ENCODE data around the gene MEIS2. TPM values are rescaled to one million over a fixed set of nuclear protein-coding genes. Genes with fewer than 3 reads are reported as not detected.

Gene MEIS2
- total RNA-seq, 2 experiments from 2014 or later: not detected

DNA sequence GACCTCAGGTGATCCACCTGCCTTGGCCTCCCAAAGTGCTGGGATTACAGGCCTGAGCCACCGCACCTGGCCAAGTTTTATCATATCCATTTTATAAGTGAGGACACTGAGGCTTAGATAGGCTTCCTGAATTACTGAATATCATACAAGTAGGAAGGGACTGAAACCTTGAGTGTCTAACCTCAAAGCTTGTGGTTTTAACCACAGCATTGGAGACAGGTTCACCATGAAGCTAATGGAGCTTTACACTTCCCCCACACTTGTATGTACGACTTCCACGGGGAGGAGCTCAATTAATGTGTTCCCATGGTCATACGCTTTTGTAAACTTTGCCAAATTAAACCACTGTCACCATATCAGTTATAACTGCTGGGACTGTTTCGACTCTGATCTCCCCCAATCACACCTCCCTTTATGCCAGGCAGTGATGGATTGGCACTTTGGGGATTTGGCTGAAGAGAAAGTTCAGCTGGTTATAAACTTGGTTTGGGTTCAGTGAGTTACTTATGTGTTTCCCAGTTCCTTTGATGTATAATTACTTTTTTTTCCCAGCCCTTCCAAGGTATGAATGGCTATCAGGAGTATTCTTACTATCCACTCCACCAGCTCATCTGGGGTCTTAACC lies 38.4 kb upstream of the MEIS2 start:
- DNase-seq: no peak
- Histone ChIP-seq H3K27me3 (ENCODE audit: control insufficient read depth in 1 of 2, insufficient read depth in 2 of 2, low read length in 2 of 2) (no peaks in the 10 kb centered on the region), H3K9me3 (ENCODE audit: control insufficient read depth in 1 of 2, insufficient read depth in 1 of 2, low read length in 2 of 2) (no peaks in the 10 kb centered on the region), H3K36me3 (ENCODE audit: insufficient read depth, low read length) (no peaks in the 10 kb centered on the region), H3K27ac (ENCODE audit: low read depth in 1 of 2, low read length in 2 of 2) (no peak overlapping the region), H3K4me3 (ENCODE audit: low read length) (no peak overlapping the region), H3K4me1 (ENCODE audit: insufficient read depth, low read length) (no peaks in the 10 kb centered on the region)
- intact Hi-C loops (cut with DNase I, micrococcal nuclease): loop anchor here in 1 of 2 experiments (10.0 kb wide), 1 partner anchor 634 kb away; no protein-coding TSS in a partner anchor
- no peak for ATAC-seq (ENCODE audit: poor library complexity)
- Mint-ChIP-seq H3K27ac (no peak overlapping the region), H3K4me3 (no peak overlapping the region), H3K9me3 (no peaks in the 10 kb centered on the region), H3K27me3 (peaks cover 6% of the 10 kb centered on the region), H3K4me1 (ENCODE audit: low read depth) (no peaks in the 10 kb centered on the region), H3K36me3 (ENCODE audit: low read depth) (no peaks in the 10 kb centered on the region)
- TF ChIP-seq, protein P1, sequence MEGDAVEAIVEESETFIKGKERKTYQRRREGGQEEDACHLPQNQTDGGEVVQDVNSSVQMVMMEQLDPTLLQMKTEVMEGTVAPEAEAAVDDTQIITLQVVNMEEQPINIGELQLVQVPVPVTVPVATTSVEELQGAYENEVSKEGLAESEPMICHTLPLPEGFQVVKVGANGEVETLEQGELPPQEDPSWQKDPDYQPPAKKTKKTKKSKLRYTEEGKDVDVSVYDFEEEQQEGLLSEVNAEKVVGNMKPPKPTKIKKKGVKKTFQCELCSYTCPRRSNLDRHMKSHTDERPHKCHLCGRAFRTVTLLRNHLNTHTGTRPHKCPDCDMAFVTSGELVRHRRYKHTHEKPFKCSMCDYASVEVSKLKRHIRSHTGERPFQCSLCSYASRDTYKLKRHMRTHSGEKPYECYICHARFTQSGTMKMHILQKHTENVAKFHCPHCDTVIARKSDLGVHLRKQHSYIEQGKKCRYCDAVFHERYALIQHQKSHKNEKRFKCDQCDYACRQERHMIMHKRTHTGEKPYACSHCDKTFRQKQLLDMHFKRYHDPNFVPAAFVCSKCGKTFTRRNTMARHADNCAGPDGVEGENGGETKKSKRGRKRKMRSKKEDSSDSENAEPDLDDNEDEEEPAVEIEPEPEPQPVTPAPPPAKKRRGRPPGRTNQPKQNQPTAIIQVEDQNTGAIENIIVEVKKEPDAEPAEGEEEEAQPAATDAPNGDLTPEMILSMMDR (IDR thresholded peaks at IDR 0.05): no peak
- POLR2A ChIA-PET: no interaction called here
- CTCF ChIA-PET: interaction anchor here (0.6 kb wide), 1 partner anchor 447 kb away, joined by 3 read pairs; no protein-coding TSS in a partner anchor

DNA sequence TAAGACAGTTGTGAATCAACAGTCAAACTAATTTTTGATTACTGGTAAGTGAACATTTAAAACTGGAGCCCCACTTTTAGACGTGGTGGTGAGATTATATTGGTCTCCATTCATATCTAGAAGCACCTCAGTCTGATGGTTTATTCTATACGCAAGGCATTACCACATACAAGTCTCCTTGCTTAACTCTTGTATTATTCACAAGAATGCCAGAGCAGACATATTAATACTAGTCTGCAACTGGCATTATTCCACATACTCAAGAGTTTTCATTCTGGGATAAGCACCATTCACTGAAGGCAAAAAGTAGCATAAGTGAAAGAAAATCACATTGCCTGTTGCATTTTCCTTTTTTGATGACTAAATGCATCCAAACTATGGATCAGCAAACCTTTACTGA lies 36.9 kb upstream of the MEIS2 start:
- intact Hi-C loops (cut with DNase I, micrococcal nuclease): loop anchor here in 1 of 2 experiments (10.0 kb wide), 1 partner anchor 632 kb away; no protein-coding TSS in a partner anchor
- DNase-seq (no peak), ATAC-seq (ENCODE audit: poor library complexity) (no peak)
- Histone ChIP-seq H3K4me3 (ENCODE audit: low read length) (no peak overlapping the region), H3K4me1 (ENCODE audit: insufficient read depth, low read length) (no peaks in the 10 kb centered on the region), H3K9me3 (ENCODE audit: control insufficient read depth in 1 of 2, insufficient read depth in 1 of 2, low read length in 2 of 2) (no peaks in the 10 kb centered on the region), H3K27me3 (ENCODE audit: control insufficient read depth in 1 of 2, insufficient read depth in 2 of 2, low read length in 2 of 2) (no peaks in the 10 kb centered on the region), H3K27ac (ENCODE audit: low read depth in 1 of 2, low read length in 2 of 2) (no peak overlapping the region), H3K36me3 (ENCODE audit: insufficient read depth, low read length) (no peaks in the 10 kb centered on the region)
- Mint-ChIP-seq H3K36me3 (ENCODE audit: low read depth) (no peaks in the 10 kb centered on the region), H3K4me3 (no peak overlapping the region), H3K27ac (no peak overlapping the region), H3K27me3 (peaks cover 6% of the 10 kb centered on the region), H3K4me1 (ENCODE audit: low read depth) (no peaks in the 10 kb centered on the region), H3K9me3 (no peaks in the 10 kb centered on the region)
- TF ChIP-seq, protein P1 (IDR thresholded peaks at IDR 0.05): no peak
- POLR2A ChIA-PET: no interaction called here
- CTCF ChIA-PET: no interaction called here

DNA sequence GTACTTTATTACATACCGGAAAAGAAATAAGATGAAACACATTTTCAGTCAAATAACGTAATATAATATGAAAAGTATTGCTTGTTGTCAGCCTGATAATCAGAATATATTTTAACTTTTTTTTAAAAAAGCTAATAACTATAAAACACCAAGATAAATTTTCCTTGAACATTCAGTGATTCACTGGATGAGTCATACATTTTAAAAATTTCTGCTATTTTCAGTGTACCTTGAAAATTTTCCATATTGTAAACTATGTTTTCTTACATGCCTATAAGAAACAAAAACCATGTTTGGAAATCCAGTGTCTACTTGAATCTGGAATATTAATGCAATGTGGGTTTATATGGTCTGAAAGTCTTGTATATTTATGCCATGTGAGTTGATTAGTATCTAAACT lies 36.3 kb upstream of the MEIS2 start:
- ChIA-PET POLR2A (no interaction called here), CTCF (no interaction called here)
- no peak for ATAC-seq (ENCODE audit: poor library complexity)
- Mint-ChIP-seq H3K9me3 (no peaks in the 10 kb centered on the region), H3K4me1 (ENCODE audit: low read depth) (no peaks in the 10 kb centered on the region), H3K4me3 (no peak overlapping the region), H3K36me3 (ENCODE audit: low read depth) (no peaks in the 10 kb centered on the region), H3K27ac (no peak overlapping the region), H3K27me3 (peaks cover 6% of the 10 kb centered on the region)
- no peak for DNase-seq
- H3K4me1 ChIP-seq (ENCODE audit: insufficient read depth, low read length): no peaks in the 10 kb centered on the region
- no peaks in the 10 kb centered on the region for H3K27me3 ChIP-seq (ENCODE audit: control insufficient read depth in 1 of 2, insufficient read depth in 2 of 2, low read length in 2 of 2)
- H3K9me3 ChIP-seq (ENCODE audit: control insufficient read depth in 1 of 2, insufficient read depth in 1 of 2, low read length in 2 of 2): no peaks in the 10 kb centered on the region
- no peak overlapping the region for H3K4me3 ChIP-seq (ENCODE audit: low read length)
- intact Hi-C loops (cut with DNase I, micrococcal nuclease): loop anchor here in 1 of 2 experiments (10.0 kb wide), 1 partner anchor 632 kb away; no protein-coding TSS in a partner anchor
- TF ChIP-seq, protein P1 (IDR thresholded peaks at IDR 0.05): no peak
- H3K27ac ChIP-seq (ENCODE audit: low read depth in 1 of 2, low read length in 2 of 2): no peak overlapping the region
- H3K36me3 ChIP-seq (ENCODE audit: insufficient read depth, low read length): no peaks in the 10 kb centered on the region
